Measurements from ENCODE around the gene FAM50B. TPM values are rescaled to one million over a fixed set of nuclear protein-coding genes. Genes with fewer than 3 reads are reported as not detected.

The FAM50B gene
- total RNA-seq, 1 donor from 2014 or later, result 0.70 TPM

GRCh38 chr6:3870528-3870925 lies 21.4 kb downstream of the FAM50B start:
- Mint-ChIP-seq H3K27me3 (ENCODE audit: unreplicated experiment) (no peaks in the 10 kb centered on the region), H3K9me3 (ENCODE audit: unreplicated experiment) (no peaks in the 10 kb centered on the region), H3K36me3 (ENCODE audit: unreplicated experiment) (no peaks in the 10 kb centered on the region), H3K4me1 (ENCODE audit: unreplicated experiment) (peaks cover 28% of the 10 kb centered on the region), H3K27ac (ENCODE audit: unreplicated experiment) (no peak overlapping the region), H3K4me3 (ENCODE audit: unreplicated experiment) (no peak overlapping the region)
- no peak for TF ChIP-seq CTCF (IDR thresholded peaks at IDR 0.05)
- no peak for DNase-seq (ENCODE audit: extremely low spot score, unreplicated experiment)

GRCh38 chr6:3871515-3871914 lies 22.3 kb downstream of the FAM50B start:
- Mint-ChIP-seq H3K4me1 (ENCODE audit: unreplicated experiment) (peaks cover 36% of the 10 kb centered on the region), H3K27me3 (ENCODE audit: unreplicated experiment) (no peaks in the 10 kb centered on the region), H3K27ac (ENCODE audit: unreplicated experiment) (no peak overlapping the region), H3K4me3 (ENCODE audit: unreplicated experiment) (no peak overlapping the region), H3K9me3 (ENCODE audit: unreplicated experiment) (no peaks in the 10 kb centered on the region), H3K36me3 (ENCODE audit: unreplicated experiment) (no peaks in the 10 kb centered on the region)
- no peak for DNase-seq (ENCODE audit: extremely low spot score, unreplicated experiment)
- TF ChIP-seq CTCF (IDR thresholded peaks at IDR 0.05), result no peak

GRCh38 chr6:3871939-3872338 lies 22.8 kb downstream of the FAM50B start:
- H3K4me3 Mint-ChIP-seq (ENCODE audit: unreplicated experiment), result no peak overlapping the region
- TF ChIP-seq CTCF (IDR thresholded peaks at IDR 0.05), result no peak
- peaks cover 40% of the 10 kb centered on the region for H3K4me1 Mint-ChIP-seq (ENCODE audit: unreplicated experiment)
- no peaks in the 10 kb centered on the region for H3K9me3 Mint-ChIP-seq (ENCODE audit: unreplicated experiment)
- no peaks in the 10 kb centered on the region for H3K27me3 Mint-ChIP-seq (ENCODE audit: unreplicated experiment)
- no peak for DNase-seq (ENCODE audit: extremely low spot score, unreplicated experiment)
- H3K36me3 Mint-ChIP-seq (ENCODE audit: unreplicated experiment), result no peaks in the 10 kb centered on the region
- no peak overlapping the region for H3K27ac Mint-ChIP-seq (ENCODE audit: unreplicated experiment)

GRCh38 chr6:3872370-3872854 lies 23.2 kb downstream of the FAM50B start:
- Mint-ChIP-seq H3K27ac (ENCODE audit: unreplicated experiment) (no peak overlapping the region), H3K36me3 (ENCODE audit: unreplicated experiment) (no peaks in the 10 kb centered on the region), H3K4me1 (ENCODE audit: unreplicated experiment) (peaks cover 43% of the 10 kb centered on the region), H3K27me3 (ENCODE audit: unreplicated experiment) (no peaks in the 10 kb centered on the region), H3K9me3 (ENCODE audit: unreplicated experiment) (no peaks in the 10 kb centered on the region), H3K4me3 (ENCODE audit: unreplicated experiment) (no peak overlapping the region)
- DNase-seq (ENCODE audit: extremely low spot score, unreplicated experiment), result no peak
- no peak for TF ChIP-seq CTCF (IDR thresholded peaks at IDR 0.05)

GRCh38 chr6:3873051-3873450 lies 23.9 kb downstream of the FAM50B start:
- Mint-ChIP-seq H3K36me3 (ENCODE audit: unreplicated experiment) (no peaks in the 10 kb centered on the region), H3K27me3 (ENCODE audit: unreplicated experiment) (no peaks in the 10 kb centered on the region), H3K9me3 (ENCODE audit: unreplicated experiment) (no peaks in the 10 kb centered on the region), H3K27ac (ENCODE audit: unreplicated experiment) (no peak overlapping the region), H3K4me1 (ENCODE audit: unreplicated experiment) (peaks cover 40% of the 10 kb centered on the region), H3K4me3 (ENCODE audit: unreplicated experiment) (no peak overlapping the region)
- no peak for DNase-seq (ENCODE audit: extremely low spot score, unreplicated experiment)
- no peak for TF ChIP-seq CTCF (IDR thresholded peaks at IDR 0.05)

All from osteocyte (in vitro differentiated cells).